ENCODE measurements around the gene RBM33. TPM values are rescaled to one million over a fixed set of nuclear protein-coding genes. Genes with fewer than 3 reads are reported as not detected.

RBM33 gene
- total and polyA plus RNA-seq, 2 of the 13 experiments (the other 11 are each of a cell fraction or from before 2014, with no cell fraction given) = 12.4 to 28.9 TPM

DNA sequence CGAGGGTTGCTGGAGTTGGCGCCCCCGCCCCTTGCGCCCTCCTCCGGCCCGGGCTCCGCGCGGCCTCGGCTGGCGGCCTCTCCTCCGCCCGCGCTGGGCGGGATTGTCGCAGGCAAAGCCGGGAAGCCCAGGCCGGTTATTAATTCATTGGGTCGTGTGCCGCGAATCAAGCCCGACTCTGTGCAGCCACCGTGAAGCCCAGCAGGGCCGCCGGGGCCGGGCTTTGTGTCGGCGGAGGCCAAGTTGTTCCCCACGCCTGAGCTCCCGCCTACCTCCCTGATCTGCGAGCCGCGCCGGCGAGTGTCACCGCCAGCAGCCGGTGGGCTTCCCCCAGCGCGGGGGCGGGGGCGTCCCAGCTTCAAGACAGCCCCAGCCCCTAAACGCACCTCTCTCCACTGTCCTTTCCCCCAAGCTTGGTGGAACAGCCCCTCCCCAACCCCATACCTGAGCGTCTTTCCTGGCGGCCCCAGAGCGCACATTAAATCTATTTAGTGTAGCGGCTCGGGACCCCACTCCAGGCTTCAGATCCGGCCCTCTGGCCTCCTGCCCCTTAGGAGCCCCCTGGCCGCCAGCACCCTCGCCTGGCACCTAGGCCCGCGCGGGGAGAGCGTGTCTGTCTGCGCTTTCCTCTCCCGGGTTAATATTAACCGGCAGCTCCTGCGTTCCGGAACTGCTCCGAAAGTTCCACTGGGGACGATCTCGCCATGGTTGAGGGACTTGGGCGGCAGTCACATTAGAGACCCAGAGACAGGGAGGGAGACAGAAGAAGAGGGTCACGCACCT, 164.3 kb downstream of the RBM33 start (continued):
- TF ChIP-seq ZNF83 (CRISPR knock-in tag; IDR thresholded peaks at IDR 0.05; ENCODE audit: borderline replicate concordance) = no peak
- no peak for TF ChIP-seq ZNF75D (CRISPR knock-in tag; IDR thresholded peaks at IDR 0.05; ENCODE audit: borderline replicate concordance)
- no peak for TF ChIP-seq ATF6 (CRISPR knock-in tag; conservative IDR thresholded peaks at IDR 0.05)
- no peak for TF ChIP-seq ZNF879 (CRISPR knock-in tag; IDR thresholded peaks at IDR 0.05)
- 0 out of 2 replicates have a peak, but pooled peaks have one; percentile 18 for TF ChIP-seq HOXA7 (CRISPR knock-in tag; IDR thresholded peaks at IDR 0.05)
- no peak for TF ChIP-seq ZNF557 (CRISPR knock-in tag; IDR thresholded peaks at IDR 0.05)
- 0 out of 2 replicates have a peak, but pooled peaks have one; percentile 46 for TF ChIP-seq ZNF589 (CRISPR knock-in tag; conservative IDR thresholded peaks at IDR 0.05)
- no peak for TF ChIP-seq ZNF775 (CRISPR knock-in tag; IDR thresholded peaks at IDR 0.05; ENCODE audit: borderline replicate concordance)
- peak; percentile 37; the same call in 1 of the 2 replicates for TF ChIP-seq PHF20 (CRISPR knock-in tag; IDR thresholded peaks at IDR 0.05)
- 0 out of 2 replicates have a peak, but pooled peaks have one; percentile 14 for TF ChIP-seq SIX4 (CRISPR knock-in tag; IDR thresholded peaks at IDR 0.05)
- TF ChIP-seq HOXA5 (CRISPR knock-in tag; IDR thresholded peaks at IDR 0.05) = no peak; the same call in 1 of the 2 replicates
- peak; percentile 43; the same call in 1 of the 2 replicates for TF ChIP-seq FOSL2 (CRISPR knock-in tag; IDR thresholded peaks at IDR 0.05)
- peak; percentile 79; the same call in 1 of the 2 replicates for TF ChIP-seq ZBTB7B (CRISPR knock-in tag; IDR thresholded peaks at IDR 0.05)
- TF ChIP-seq ZNF232 (CRISPR knock-in tag; IDR thresholded peaks at IDR 0.05; ENCODE audit: borderline replicate concordance) = peak; percentile 88; the same call in 1 of the 2 replicates
- TF ChIP-seq, protein P1, sequence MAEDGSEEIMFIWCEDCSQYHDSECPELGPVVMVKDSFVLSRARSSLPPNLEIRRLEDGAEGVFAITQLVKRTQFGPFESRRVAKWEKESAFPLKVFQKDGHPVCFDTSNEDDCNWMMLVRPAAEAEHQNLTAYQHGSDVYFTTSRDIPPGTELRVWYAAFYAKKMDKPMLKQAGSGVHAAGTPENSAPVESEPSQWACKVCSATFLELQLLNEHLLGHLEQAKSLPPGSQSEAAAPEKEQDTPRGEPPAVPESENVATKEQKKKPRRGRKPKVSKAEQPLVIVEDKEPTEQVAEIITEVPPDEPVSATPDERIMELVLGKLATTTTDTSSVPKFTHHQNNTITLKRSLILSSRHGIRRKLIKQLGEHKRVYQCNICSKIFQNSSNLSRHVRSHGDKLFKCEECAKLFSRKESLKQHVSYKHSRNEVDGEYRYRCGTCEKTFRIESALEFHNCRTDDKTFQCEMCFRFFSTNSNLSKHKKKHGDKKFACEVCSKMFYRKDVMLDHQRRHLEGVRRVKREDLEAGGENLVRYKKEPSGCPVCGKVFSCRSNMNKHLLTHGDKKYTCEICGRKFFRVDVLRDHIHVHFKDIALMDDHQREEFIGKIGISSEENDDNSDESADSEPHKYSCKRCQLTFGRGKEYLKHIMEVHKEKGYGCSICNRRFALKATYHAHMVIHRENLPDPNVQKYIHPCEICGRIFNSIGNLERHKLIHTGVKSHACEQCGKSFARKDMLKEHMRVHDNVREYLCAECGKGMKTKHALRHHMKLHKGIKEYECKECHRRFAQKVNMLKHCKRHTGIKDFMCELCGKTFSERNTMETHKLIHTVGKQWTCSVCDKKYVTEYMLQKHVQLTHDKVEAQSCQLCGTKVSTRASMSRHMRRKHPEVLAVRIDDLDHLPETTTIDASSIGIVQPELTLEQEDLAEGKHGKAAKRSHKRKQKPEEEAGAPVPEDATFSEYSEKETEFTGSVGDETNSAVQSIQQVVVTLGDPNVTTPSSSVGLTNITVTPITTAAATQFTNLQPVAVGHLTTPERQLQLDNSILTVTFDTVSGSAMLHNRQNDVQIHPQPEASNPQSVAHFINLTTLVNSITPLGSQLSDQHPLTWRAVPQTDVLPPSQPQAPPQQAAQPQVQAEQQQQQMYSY (CRISPR knock-in tag; IDR thresholded peaks at IDR 0.05) = no peak
- TF ChIP-seq ZNF761 (CRISPR knock-in tag; conservative IDR thresholded peaks at IDR 0.05) = 0 out of 2 replicates have a peak, but pooled peaks have one; percentile 38
- no peak for TF ChIP-seq HHEX (CRISPR knock-in tag; IDR thresholded peaks at IDR 0.05)
- TF ChIP-seq ZNF530 (CRISPR knock-in tag; IDR thresholded peaks at IDR 0.05; ENCODE audit: low read depth) = no peak
- TF ChIP-seq ZNF766 (CRISPR knock-in tag; IDR thresholded peaks at IDR 0.05; ENCODE audit: borderline replicate concordance) = 0 out of 2 replicates have a peak, but pooled peaks have one; percentile 30
- no peak for TF ChIP-seq PBX3 (CRISPR knock-in tag; IDR thresholded peaks at IDR 0.05; ENCODE audit: borderline replicate concordance)
- TF ChIP-seq DNMT3B (CRISPR knock-in tag; conservative IDR thresholded peaks at IDR 0.05) = no peak
- no peak for TF ChIP-seq ZFP90 (CRISPR knock-in tag; IDR thresholded peaks at IDR 0.05; ENCODE audit: borderline replicate concordance)
- TF ChIP-seq CHD4 (IDR thresholded peaks at IDR 0.05; ENCODE audit: borderline replicate concordance, low read length) = no peak
